Keratinocyte (primary cell): ENCODE data around the gene COL13A1.

Experiments
- EZH2 ChIP-seq: IDR thresholded peaks from one replicate; pipeline ENCODE4 v1.6.1; 2012; ENCODE audit warnings: inconsistent platforms, mild to moderate bottlenecking, low read length, moderate library complexity
- TF ChIP-seq, protein P1 (sequence below), 3 experiments: IDR thresholded peaks in 1 of 3; conservative IDR thresholded peaks in 1 of 3; optimal IDR thresholded peaks in 1 of 3; 2 replicates in 2 of 3; 3 replicates in 1 of 3; pipeline versions ENCODE3 to v1.5.1; 2011; ENCODE audit warnings: low read length in 3 of 3, mild to moderate bottlenecking in 3 of 3, moderate library complexity in 2 of 3, control low read depth in 1 of 3, inconsistent platforms in 1 of 3; ENCODE audit not compliant: insufficient read depth in 2 of 3; ENCODE audit errors: extremely low read depth in 1 of 3

DNA sequence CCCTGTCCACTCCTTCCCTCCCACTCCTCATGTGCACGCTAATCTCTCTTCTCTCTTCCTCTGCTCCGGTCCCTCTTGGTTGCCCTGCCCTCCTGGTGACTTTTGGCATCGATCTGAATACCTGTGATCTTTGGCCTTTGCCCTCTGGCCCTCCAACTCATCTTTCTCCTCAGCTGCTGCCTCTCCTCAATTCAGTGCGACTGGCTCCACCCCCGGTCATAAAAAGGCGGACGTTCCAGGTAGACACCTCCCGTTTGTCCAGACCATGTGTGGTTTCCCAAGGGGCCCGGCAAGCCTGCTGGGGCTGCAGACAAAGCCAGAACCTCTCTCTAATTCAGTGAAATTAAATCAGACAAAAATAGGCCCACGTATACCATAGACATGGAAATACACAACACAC, 96.8 kb downstream of the COL13A1 start:
- no peak for TF ChIP-seq EZH2
- TF ChIP-seq, protein P1, sequence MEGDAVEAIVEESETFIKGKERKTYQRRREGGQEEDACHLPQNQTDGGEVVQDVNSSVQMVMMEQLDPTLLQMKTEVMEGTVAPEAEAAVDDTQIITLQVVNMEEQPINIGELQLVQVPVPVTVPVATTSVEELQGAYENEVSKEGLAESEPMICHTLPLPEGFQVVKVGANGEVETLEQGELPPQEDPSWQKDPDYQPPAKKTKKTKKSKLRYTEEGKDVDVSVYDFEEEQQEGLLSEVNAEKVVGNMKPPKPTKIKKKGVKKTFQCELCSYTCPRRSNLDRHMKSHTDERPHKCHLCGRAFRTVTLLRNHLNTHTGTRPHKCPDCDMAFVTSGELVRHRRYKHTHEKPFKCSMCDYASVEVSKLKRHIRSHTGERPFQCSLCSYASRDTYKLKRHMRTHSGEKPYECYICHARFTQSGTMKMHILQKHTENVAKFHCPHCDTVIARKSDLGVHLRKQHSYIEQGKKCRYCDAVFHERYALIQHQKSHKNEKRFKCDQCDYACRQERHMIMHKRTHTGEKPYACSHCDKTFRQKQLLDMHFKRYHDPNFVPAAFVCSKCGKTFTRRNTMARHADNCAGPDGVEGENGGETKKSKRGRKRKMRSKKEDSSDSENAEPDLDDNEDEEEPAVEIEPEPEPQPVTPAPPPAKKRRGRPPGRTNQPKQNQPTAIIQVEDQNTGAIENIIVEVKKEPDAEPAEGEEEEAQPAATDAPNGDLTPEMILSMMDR (optimal IDR thresholded peaks at IDR 0.05 in 1 of 3, IDR thresholded peaks at IDR 0.05 in 1 of 3, conservative IDR thresholded peaks at IDR 0.05 in 1 of 3; ENCODE audit: extremely low read depth in 1 of 3, insufficient read depth in 2 of 3, low read length in 3 of 3), result no peak
